Measurements from ENCODE around the gene POLD1. TPM values are rescaled to one million over a fixed set of nuclear protein-coding genes. Genes with fewer than 3 reads are reported as not detected.
A peak's percentile ranks its signal among the peaks of the same experiment; 100 is the strongest.

The POLD1 gene
- total and polyA plus RNA-seq, 8 donors: 11.4 to 98.0 (median 32.3) TPM

DNA sequence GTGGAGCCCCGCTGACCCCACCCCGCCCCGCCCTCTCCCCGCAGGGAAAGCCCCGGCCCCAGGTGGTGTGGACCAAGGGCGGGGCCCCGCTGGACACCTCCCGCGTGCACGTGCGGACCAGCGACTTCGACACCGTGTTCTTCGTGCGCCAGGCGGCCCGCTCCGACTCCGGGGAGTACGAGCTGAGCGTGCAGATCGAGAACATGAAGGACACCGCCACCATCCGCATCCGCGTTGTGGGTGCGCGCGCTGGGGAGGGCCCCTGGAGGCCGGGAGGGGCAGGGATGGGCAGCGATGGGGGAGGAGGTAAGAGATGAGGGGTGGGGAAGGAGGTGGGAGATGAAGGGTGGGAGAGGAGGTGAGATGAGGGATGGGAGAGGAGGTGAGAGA, 74.9 kb downstream of the POLD1 start:
- WGBS, 5 donors: 49 to 85% (median 55%) methylated on average over 4 to 32 of the region's 32 CpGs
- H3K27me3 ChIP-seq: peaks cover 0 to 60% (median 31%) of the 10 kb centered on the region in 3 donors
- H3K36me3 ChIP-seq: no peaks in the 10 kb centered on the region
- no peak overlapping the region for H3K4me3 ChIP-seq
- TF ChIP-seq EP300 (IDR thresholded peaks at IDR 0.05): no peak
- no peak for TF ChIP-seq CTCF (IDR thresholded peaks at IDR 0.05)
- no peak for TF ChIP-seq POLR2A (IDR thresholded peaks at IDR 0.05)
- no peak for TF ChIP-seq POLR2AphosphoS5 (IDR thresholded peaks at IDR 0.05)
- no peak overlapping the region for H3K27ac ChIP-seq
- intact Hi-C loops (cut with DNase I; ENCODE audit: low total_unique reads): loop anchor here (5.0 kb wide), 1 partner anchor 92 kb away; the partner anchor contains the start of gene NAPSA
- no peaks in the 10 kb centered on the region for H3K4me1 ChIP-seq
- no peak for DNase-seq
- no peaks in the 10 kb centered on the region for H3K9me3 ChIP-seq

DNA sequence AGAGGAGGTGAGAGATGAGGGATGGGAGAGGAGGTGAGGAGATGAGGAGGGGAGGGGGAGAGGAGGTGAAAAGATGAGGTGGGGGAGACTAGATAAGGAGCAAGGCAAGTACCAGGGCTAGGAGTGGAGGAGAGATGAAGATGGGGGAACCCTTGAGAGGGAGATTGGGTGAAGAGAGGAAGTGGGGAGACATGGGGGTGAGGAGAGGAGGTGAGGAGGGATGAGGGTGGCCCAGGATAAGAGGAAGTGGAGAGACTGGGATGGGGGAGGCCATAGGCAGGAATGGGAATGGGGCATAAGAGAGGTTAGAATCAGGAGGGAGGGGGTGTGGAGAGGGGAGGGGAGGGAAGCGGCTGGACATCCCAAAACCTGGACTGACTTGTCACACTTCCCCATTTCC, 75.5 kb downstream of the POLD1 start:
- TF ChIP-seq POLR2AphosphoS5 (IDR thresholded peaks at IDR 0.05): no peak
- no peak for TF ChIP-seq CTCF (IDR thresholded peaks at IDR 0.05)
- Histone ChIP-seq H3K4me1 (no peaks in the 10 kb centered on the region), H3K27ac (no peak overlapping the region), H3K4me3 (no peak overlapping the region), H3K36me3 (no peaks in the 10 kb centered on the region), H3K27me3 (peaks cover 0 to 66% (median 31%) of the 10 kb centered on the region in 3 donors), H3K9me3 (no peaks in the 10 kb centered on the region)
- intact Hi-C loops (cut with DNase I; ENCODE audit: low total_unique reads): loop anchor here (5.0 kb wide), 1 partner anchor 92 kb away; the partner anchor contains the start of gene NAPSA
- WGBS, 5 donors: 43 to 71% (median 55%) methylated on average over 1 of the region's 1 CpG
- DNase-seq: no peak

- Histone ChIP-seq H3K36me3 (no peaks in the 10 kb centered on the region), H3K4me3 (no peak overlapping the region), H3K27me3 (peaks cover 0 to 72% (median 31%) of the 10 kb centered on the region in 3 donors), H3K27ac (no peak overlapping the region), H3K4me1 (no peaks in the 10 kb centered on the region), H3K9me3 (no peaks in the 10 kb centered on the region)
- WGBS, 5 donors: 19 to 23% (median 22%) methylated on average over 13 of the region's 13 CpGs
- intact Hi-C loops (cut with DNase I; ENCODE audit: low total_unique reads): no loop called here
- DNase-seq: no peak
- TF ChIP-seq EP300 (IDR thresholded peaks at IDR 0.05) (no peak), CTCF (IDR thresholded peaks at IDR 0.05) (no peak), POLR2AphosphoS5 (IDR thresholded peaks at IDR 0.05) (no peak), POLR2A (IDR thresholded peaks at IDR 0.05) (no peak)
Observed at GRCh38 chr19:50460161-50460765, 76.1 kb downstream of the POLD1 start.

DNA sequence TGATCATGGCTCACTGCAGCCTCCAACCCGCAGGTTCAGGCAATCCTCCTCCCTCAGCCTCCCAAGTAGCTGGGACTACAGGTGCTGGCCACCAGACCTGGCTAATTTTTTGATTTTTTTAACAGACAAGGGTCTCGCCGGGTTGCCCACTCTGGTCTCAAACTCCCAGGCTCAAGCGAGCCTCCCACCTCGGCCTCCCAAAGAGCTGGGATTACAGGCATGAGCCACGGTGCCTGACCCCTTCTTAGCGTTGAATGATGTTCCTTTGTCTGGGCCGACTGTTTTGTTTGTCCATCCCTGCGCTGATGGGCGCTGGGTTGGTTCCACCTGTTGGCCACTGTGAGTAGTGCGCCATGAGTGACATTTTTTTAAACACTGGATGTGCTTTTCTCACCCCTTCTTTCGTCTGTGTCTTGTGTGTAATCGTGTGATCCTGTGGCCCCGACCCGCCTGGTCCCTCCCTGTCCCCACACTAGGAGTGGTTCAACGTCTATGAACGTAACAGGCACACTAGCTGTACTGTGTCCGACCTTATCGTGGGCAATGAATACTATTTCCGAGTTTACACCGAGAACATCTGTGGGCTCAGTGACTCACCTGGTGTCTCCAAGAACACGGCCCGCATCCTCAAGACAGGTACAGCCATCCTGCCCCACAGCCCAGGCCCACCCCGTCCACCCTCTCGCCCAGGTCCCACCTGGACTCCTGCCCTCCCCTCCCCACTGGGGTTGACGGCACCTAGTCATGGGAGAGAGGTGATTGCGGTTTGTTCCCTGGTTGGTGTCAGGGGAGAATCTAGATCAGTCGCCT, 77.1 kb downstream of the POLD1 start:
- intact Hi-C loops (cut with DNase I; ENCODE audit: low total_unique reads): no loop called here
- 31 to 32% (median 31%) methylated on average over 26 to 28 of the region's 28 CpGs for WGBS, 5 donors
- H3K4me3 ChIP-seq: no peak overlapping the region
- no peaks in the 10 kb centered on the region for H3K36me3 ChIP-seq
- H3K27me3 ChIP-seq: peaks cover 0 to 80% (median 31%) of the 10 kb centered on the region in 3 donors
- TF ChIP-seq CTCF (IDR thresholded peaks at IDR 0.05) (peak in 5 of 7 experiments; percentile 69 to 83 (median 80)), POLR2AphosphoS5 (IDR thresholded peaks at IDR 0.05) (no peak)
- no peaks in the 10 kb centered on the region for H3K9me3 ChIP-seq
- peak; percentile 62 to 84 for DNase-seq
- H3K27ac ChIP-seq: no peak overlapping the region
- H3K4me1 ChIP-seq: peaks cover 0 to 1% (median 0%) of the 10 kb centered on the region in 4 donors

All from stomach (tissue), 9 donors.